ENCODE data around the gene RRP1B. TPM values are rescaled to one million over a fixed set of nuclear protein-coding genes. Genes with fewer than 3 reads are reported as not detected.

RRP1B gene
- polyA plus RNA-seq, 3 donors: 3.3 to 6.1 (median 4.5) TPM

DNA sequence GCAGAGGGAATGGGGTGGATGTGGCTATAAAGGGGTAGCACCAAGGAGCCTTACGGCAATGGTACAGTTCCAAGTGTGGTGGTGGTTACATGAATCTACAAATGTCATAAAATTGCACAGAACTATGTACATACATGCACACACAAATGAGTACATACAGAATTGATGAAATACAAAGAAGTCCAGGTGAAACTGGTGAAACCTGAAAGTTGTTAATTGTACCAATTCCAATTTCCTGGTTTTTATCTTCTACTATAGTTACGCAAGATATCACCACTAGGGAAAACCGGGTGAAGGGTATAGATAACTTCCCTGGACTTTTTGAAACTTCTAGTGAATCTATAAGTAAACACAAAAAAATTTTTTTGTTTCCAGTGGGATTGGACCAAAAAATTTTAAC lies 19.0 kb upstream of the RRP1B start:
- no peak overlapping the region for H3K4me3 ChIP-seq (replicated peaks in 1 of 3; ENCODE audit: low read depth in 2 of 3, low read length in 3 of 3)
- Mint-ChIP-seq H3K4me1 (peaks cover 24% of the 10 kb centered on the region), H3K4me3 (no peak overlapping the region), H3K27ac (peak overlapping the region in 2 of 7 donors; percentile 26 to 54), H3K9me3 (peaks cover 0 to 2% (median 0%) of the 10 kb centered on the region in 7 donors), H3K36me3 (no peaks in the 10 kb centered on the region), H3K27me3 (ENCODE audit: low read depth in 3 of 3) (no peaks in the 10 kb centered on the region)
- H3K9me3 ChIP-seq (replicated peaks in 1 of 2; ENCODE audit: control insufficient read depth in 1 of 2, insufficient read depth in 1 of 2, low read length in 2 of 2): no peaks in the 10 kb centered on the region
- no peak overlapping the region for H3K27ac ChIP-seq (ENCODE audit: low read depth in 1 of 2, low read length in 2 of 2)
- no peaks in the 10 kb centered on the region for H3K79me2 ChIP-seq (ENCODE audit: insufficient read depth, low read length)
- H3K36me3 ChIP-seq (replicated peaks in 1 of 2; ENCODE audit: control insufficient read depth in 1 of 2, insufficient read depth in 2 of 2, low read length in 2 of 2): no peaks in the 10 kb centered on the region
- no peak overlapping the region for H2AFZ ChIP-seq (ENCODE audit: insufficient read depth, low read depth, low read length, poor library complexity, severe bottlenecking)
- H4K20me1 ChIP-seq (ENCODE audit: insufficient read depth, low read length): no peaks in the 10 kb centered on the region
- H3K27me3 ChIP-seq (ENCODE audit: control insufficient read depth in 2 of 2, insufficient read depth in 2 of 2, low read length in 2 of 2): no peaks in the 10 kb centered on the region
- intact Hi-C loops (cut with micrococcal nuclease): loop anchor here in 1 of 2 donors (10.0 kb wide), 2 partner anchors 286 to 716 kb away; partner anchors contain the start of gene ERVH48-1
- no peak overlapping the region for H3K4me2 ChIP-seq (replicated peaks; ENCODE audit: extremely low read depth, low read length, poor library complexity, severe bottlenecking)
- peaks cover 13 to 14% of the 10 kb centered on the region in 2 donors for H3K4me1 ChIP-seq (ENCODE audit: control insufficient read depth in 1 of 2, insufficient read depth in 2 of 2, low read length in 2 of 2)
- no peak for DNase-seq
- WGBS (ENCODE audit: insufficient coverage): no CpG with 5 or more reads among the region's 3 CpGs
- no peak overlapping the region for H3K9ac ChIP-seq (ENCODE audit: insufficient read depth, low read length, poor library complexity, severe bottlenecking)
- TF ChIP-seq, protein P1, sequence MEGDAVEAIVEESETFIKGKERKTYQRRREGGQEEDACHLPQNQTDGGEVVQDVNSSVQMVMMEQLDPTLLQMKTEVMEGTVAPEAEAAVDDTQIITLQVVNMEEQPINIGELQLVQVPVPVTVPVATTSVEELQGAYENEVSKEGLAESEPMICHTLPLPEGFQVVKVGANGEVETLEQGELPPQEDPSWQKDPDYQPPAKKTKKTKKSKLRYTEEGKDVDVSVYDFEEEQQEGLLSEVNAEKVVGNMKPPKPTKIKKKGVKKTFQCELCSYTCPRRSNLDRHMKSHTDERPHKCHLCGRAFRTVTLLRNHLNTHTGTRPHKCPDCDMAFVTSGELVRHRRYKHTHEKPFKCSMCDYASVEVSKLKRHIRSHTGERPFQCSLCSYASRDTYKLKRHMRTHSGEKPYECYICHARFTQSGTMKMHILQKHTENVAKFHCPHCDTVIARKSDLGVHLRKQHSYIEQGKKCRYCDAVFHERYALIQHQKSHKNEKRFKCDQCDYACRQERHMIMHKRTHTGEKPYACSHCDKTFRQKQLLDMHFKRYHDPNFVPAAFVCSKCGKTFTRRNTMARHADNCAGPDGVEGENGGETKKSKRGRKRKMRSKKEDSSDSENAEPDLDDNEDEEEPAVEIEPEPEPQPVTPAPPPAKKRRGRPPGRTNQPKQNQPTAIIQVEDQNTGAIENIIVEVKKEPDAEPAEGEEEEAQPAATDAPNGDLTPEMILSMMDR (IDR thresholded peaks at IDR 0.05): no peak

- Histone ChIP-seq H4K20me1 (ENCODE audit: insufficient read depth, low read length) (no peaks in the 10 kb centered on the region), H3K79me2 (ENCODE audit: insufficient read depth, low read length) (no peaks in the 10 kb centered on the region), H3K4me3 (replicated peaks in 1 of 3; ENCODE audit: low read depth in 2 of 3, low read length in 3 of 3) (no peak overlapping the region), H3K9ac (ENCODE audit: insufficient read depth, low read length, poor library complexity, severe bottlenecking) (no peak overlapping the region), H3K36me3 (replicated peaks in 1 of 2; ENCODE audit: control insufficient read depth in 1 of 2, insufficient read depth in 2 of 2, low read length in 2 of 2) (no peaks in the 10 kb centered on the region), H3K27me3 (ENCODE audit: control insufficient read depth in 2 of 2, insufficient read depth in 2 of 2, low read length in 2 of 2) (no peaks in the 10 kb centered on the region), H3K27ac (ENCODE audit: low read depth in 1 of 2, low read length in 2 of 2) (no peak overlapping the region), H3K9me3 (replicated peaks in 1 of 2; ENCODE audit: control insufficient read depth in 1 of 2, insufficient read depth in 1 of 2, low read length in 2 of 2) (no peaks in the 10 kb centered on the region), H3K4me1 (ENCODE audit: control insufficient read depth in 1 of 2, insufficient read depth in 2 of 2, low read length in 2 of 2) (peaks cover 19 to 27% of the 10 kb centered on the region in 2 donors), H3K4me2 (replicated peaks; ENCODE audit: extremely low read depth, low read length, poor library complexity, severe bottlenecking) (no peak overlapping the region), H2AFZ (ENCODE audit: insufficient read depth, low read depth, low read length, poor library complexity, severe bottlenecking) (no peak overlapping the region)
- DNase-seq: no peak
- TF ChIP-seq, protein P1 (IDR thresholded peaks at IDR 0.05): no peak
- WGBS (ENCODE audit: insufficient coverage): 100% methylated on average over 1 of the region's 4 CpGs
- Mint-ChIP-seq H3K36me3 (no peaks in the 10 kb centered on the region), H3K27ac (peak overlapping the region in 1 of 7 donors; percentile 35), H3K9me3 (peaks cover 0 to under 1% (median 0%) of the 10 kb centered on the region in 7 donors), H3K4me3 (no peak overlapping the region), H3K4me1 (peaks cover 31% of the 10 kb centered on the region), H3K27me3 (ENCODE audit: low read depth in 3 of 3) (peaks cover 1 to 3% (median 3%) of the 10 kb centered on the region in 3 donors)
- intact Hi-C loops (cut with micrococcal nuclease): loop anchor here in 1 of 2 donors (10.0 kb wide), 2 partner anchors 288 to 718 kb away; partner anchors contain the start of gene ERVH48-1
Observed at GRCh38 chr21:43643193-43643592, 16.2 kb upstream of the RRP1B start.

All from CD14-positive monocyte (primary cell).